DND-41 (cell line): ENCODE results near the gene PTPRE.

ENCODE experiments used
- ATAC-seq: fragments of 200-7000 bp; cut with Tn5 transposase; 3 replicates; pipeline ENCODE4 v1.9.1; 2021; ENCODE audit warnings: low read depth; ENCODE audit not compliant: insufficient read depth
- DNase-seq: peaks from one replicate; pipeline ENCODE4 v3.0.0-alpha.2; 2020
- H2AFZ ChIP-seq: 2 replicates; pipeline ENCODE4 v1.6.0; 2012; ENCODE audit warnings: low read depth, low read length
- H3K27ac ChIP-seq: 2 replicates; pipeline ENCODE4 v1.5.1; 2012; ENCODE audit warnings: low read length, inconsistent platforms
- H3K27me3 ChIP-seq: fragments of 200-600 bp; sonication (generic); 2 replicates; pipeline ENCODE4 v1.6.0; 2012; ENCODE audit warnings: low read length, mild to moderate bottlenecking, inconsistent platforms; ENCODE audit not compliant: insufficient read depth, poor library complexity
- H3K36me3 ChIP-seq: 2 replicates; pipeline ENCODE4 v1.5.1; 2012; ENCODE audit warnings: low read length, inconsistent platforms; ENCODE audit not compliant: insufficient read depth
- H3K4me1 ChIP-seq: 2 replicates; pipeline ENCODE4 v1.5.1; 2012; ENCODE audit warnings: mild to moderate bottlenecking, low read length; ENCODE audit not compliant: insufficient read depth
- H3K4me2 ChIP-seq: 2 replicates; pipeline ENCODE4 v1.6.0; 2012; ENCODE audit warnings: mild to moderate bottlenecking, moderate library complexity, low read length, inconsistent platforms; ENCODE audit not compliant: insufficient read depth
- H3K4me3 ChIP-seq, 2 experiments: fragments of 200-600 bp in 1 of 2; shearing (Covaris generic) in 1 of 2; 2 replicates each; pipeline ENCODE4 v1.5.1; 2012 to 2016; ENCODE audit warnings: inconsistent platforms in 2 of 2, low read length in 2 of 2, mild to moderate bottlenecking in 2 of 2, low read depth in 1 of 2, moderate library complexity in 1 of 2
- H3K79me2 ChIP-seq: 2 replicates; pipeline ENCODE4 v1.6.0; 2012; ENCODE audit warnings: low read length, inconsistent platforms; ENCODE audit not compliant: insufficient read depth
- H3K9ac ChIP-seq: 2 replicates; pipeline ENCODE4 v1.6.0; 2012; ENCODE audit warnings: low read depth, mild to moderate bottlenecking, inconsistent platforms, low read length, moderate library complexity
- H3K9me3 ChIP-seq: 2 replicates; pipeline ENCODE4 v1.5.1; 2012; ENCODE audit warnings: low read length, moderate library complexity, mild to moderate bottlenecking, inconsistent platforms; ENCODE audit not compliant: insufficient read depth, severe bottlenecking
- H4K20me1 ChIP-seq: 2 replicates; pipeline ENCODE4 v1.6.0; 2012; ENCODE audit warnings: low read length; ENCODE audit not compliant: insufficient read depth
- CTCF ChIP-seq: IDR thresholded peaks from 2 replicates; pipeline ENCODE4 v1.5.1; 2012; ENCODE audit warnings: borderline replicate concordance, low read length, moderate library complexity, mild to moderate bottlenecking; ENCODE audit not compliant: poor library complexity, severe bottlenecking; ENCODE audit errors: extremely low read depth
- EZH2 ChIP-seq: IDR thresholded peaks from 3 replicates; pipeline ENCODE4 v1.6.1; 2012; ENCODE audit warnings: borderline replicate concordance, low read depth, mild to moderate bottlenecking, moderate library complexity, low read length, inconsistent platforms; ENCODE audit not compliant: severe bottlenecking

The PTPRE gene

GRCh38 chr10:128040096-128040495, 133.2 kb downstream of the PTPRE start:
- ATAC-seq (no peak), DNase-seq (no peak)
- Histone ChIP-seq H3K27ac (no peak overlapping the region), H4K20me1 (no peaks in the 10 kb centered on the region), H3K9ac (no peak overlapping the region), H2AFZ (no peak overlapping the region), H3K4me1 (no peaks in the 10 kb centered on the region), H3K27me3 (no peaks in the 10 kb centered on the region), H3K4me2 (no peak overlapping the region), H3K4me3 (no peak overlapping the region), H3K9me3 (no peaks in the 10 kb centered on the region), H3K79me2 (no peaks in the 10 kb centered on the region), H3K36me3 (no peaks in the 10 kb centered on the region)
- no peak for TF ChIP-seq CTCF
- no peak for TF ChIP-seq EZH2

DNA sequence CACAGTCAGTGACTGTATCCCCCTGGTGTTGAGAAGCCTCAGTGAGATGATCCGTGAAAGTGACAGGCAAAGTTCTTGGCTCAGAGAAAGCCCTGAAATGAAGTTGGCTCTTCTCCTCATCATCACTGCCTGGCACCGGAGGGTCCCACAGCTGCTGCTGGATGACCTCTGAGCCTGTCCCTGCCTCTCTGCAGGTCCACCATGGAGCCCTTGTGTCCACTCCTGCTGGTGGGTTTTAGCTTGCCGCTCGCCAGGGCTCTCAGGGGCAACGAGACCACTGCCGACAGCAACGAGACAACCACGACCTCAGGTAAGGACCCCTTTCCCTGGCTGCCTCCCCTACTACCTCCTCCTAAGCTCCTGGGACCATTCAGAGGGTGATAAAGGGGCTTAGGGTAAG, 133.8 kb downstream of the PTPRE start:
- Histone ChIP-seq H3K9me3 (no peaks in the 10 kb centered on the region), H2AFZ (no peak overlapping the region), H3K27me3 (no peaks in the 10 kb centered on the region), H3K4me1 (no peaks in the 10 kb centered on the region), H3K4me2 (no peak overlapping the region), H3K4me3 (no peak overlapping the region), H3K9ac (no peak overlapping the region), H3K79me2 (no peaks in the 10 kb centered on the region), H4K20me1 (no peaks in the 10 kb centered on the region), H3K36me3 (no peaks in the 10 kb centered on the region), H3K27ac (no peak overlapping the region)
- DNase-seq (no peak), ATAC-seq (no peak)
- TF ChIP-seq CTCF: no peak
- no peak for TF ChIP-seq EZH2

DNA sequence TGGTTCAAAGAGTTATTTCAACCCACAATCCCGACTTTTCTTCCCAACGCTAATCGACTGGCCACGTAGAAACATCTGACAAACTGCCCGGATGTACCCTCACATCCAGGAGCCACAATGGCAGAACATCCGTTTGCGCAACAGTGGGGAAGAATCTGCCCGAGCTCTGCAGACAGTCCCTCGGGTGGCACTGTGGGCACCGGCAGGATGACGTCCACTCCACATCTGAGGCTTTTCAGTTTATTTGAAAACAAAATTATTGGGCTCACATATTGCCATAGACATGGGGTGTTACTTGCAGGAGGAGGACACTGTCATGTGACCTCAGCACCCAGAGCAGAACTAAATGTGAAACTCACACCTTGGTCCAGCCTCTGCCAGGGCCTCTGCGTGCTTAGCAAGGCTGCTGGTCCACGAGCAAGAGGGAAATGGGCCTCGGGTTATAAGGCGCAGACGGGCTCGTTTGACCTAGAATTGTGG, 135.3 kb downstream of the PTPRE start:
- no peak overlapping the region for H3K4me3 ChIP-seq
- H3K27ac ChIP-seq: no peak overlapping the region
- H4K20me1 ChIP-seq: no peaks in the 10 kb centered on the region
- H3K4me1 ChIP-seq: peaks cover 10% of the 10 kb centered on the region
- no peaks in the 10 kb centered on the region for H3K79me2 ChIP-seq
- DNase-seq: no peak
- H3K4me2 ChIP-seq: no peak overlapping the region
- TF ChIP-seq CTCF: no peak
- no peak for TF ChIP-seq EZH2
- H2AFZ ChIP-seq: no peak overlapping the region
- ATAC-seq: no peak
- H3K9me3 ChIP-seq: no peaks in the 10 kb centered on the region
- H3K27me3 ChIP-seq: no peaks in the 10 kb centered on the region
- no peaks in the 10 kb centered on the region for H3K36me3 ChIP-seq
- no peak overlapping the region for H3K9ac ChIP-seq
